Breast epithelium (tissue), 3 donors: ENCODE results near the gene AFG3L2.

Experiments
- POLR2A ChIP-seq: fragments of 450-650 bp; IDR thresholded peaks from one replicate; pipeline ENCODE4 v1.6.1; 2016; ENCODE audit warnings: antibody characterized with exemption, mild to moderate bottlenecking, moderate library complexity
- TF ChIP-seq, protein P1 (sequence below), 3 donors: fragments of 450-650 bp; IDR thresholded peaks; one replicate each; pipeline ENCODE4 v1.5.1; 2016 to 2017; ENCODE audit warnings: antibody characterized with exemption in 3 of 3, mild to moderate bottlenecking in 3 of 3, moderate library complexity in 3 of 3

DNA sequence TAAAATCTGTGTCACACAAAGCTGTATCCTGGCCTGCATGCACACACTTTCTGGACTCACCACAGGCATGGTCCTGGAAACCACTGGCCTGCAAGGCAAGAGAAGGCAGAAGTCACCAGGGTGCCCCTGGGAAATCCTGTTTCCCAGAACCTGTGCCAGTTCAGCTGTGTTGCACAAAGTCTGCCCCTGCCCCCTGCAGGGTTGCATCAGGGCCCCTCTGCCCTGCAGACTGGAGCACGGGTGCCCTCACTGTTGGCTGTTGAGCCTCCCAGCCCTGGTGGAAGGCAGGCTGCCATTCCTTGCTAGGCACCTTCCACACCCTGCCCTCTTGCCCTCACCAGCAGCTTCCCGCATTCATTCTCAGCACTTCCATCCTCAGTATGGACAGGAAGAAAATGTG is 86.9 kb downstream of the AFG3L2 start:
- TF ChIP-seq, protein P1, sequence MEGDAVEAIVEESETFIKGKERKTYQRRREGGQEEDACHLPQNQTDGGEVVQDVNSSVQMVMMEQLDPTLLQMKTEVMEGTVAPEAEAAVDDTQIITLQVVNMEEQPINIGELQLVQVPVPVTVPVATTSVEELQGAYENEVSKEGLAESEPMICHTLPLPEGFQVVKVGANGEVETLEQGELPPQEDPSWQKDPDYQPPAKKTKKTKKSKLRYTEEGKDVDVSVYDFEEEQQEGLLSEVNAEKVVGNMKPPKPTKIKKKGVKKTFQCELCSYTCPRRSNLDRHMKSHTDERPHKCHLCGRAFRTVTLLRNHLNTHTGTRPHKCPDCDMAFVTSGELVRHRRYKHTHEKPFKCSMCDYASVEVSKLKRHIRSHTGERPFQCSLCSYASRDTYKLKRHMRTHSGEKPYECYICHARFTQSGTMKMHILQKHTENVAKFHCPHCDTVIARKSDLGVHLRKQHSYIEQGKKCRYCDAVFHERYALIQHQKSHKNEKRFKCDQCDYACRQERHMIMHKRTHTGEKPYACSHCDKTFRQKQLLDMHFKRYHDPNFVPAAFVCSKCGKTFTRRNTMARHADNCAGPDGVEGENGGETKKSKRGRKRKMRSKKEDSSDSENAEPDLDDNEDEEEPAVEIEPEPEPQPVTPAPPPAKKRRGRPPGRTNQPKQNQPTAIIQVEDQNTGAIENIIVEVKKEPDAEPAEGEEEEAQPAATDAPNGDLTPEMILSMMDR (IDR thresholded peaks at IDR 0.05): no peak
- no peak for TF ChIP-seq POLR2A
